22Rv1 (cell line): ENCODE results near the gene EPB41L4B.

Source experiments
- ZFX ChIP-seq: fragments of 450-650 bp; IDR thresholded peaks from 2 replicates; pipeline ENCODE4 v1.6.1; 2017; ENCODE audit warnings: antibody characterized with exemption, borderline replicate concordance
- TF ChIP-seq, protein P1 (sequence below): fragments of 450-650 bp; IDR thresholded peaks from 2 replicates; pipeline ENCODE4 v1.5.1; 2017; ENCODE audit warnings: mild to moderate bottlenecking

DNA sequence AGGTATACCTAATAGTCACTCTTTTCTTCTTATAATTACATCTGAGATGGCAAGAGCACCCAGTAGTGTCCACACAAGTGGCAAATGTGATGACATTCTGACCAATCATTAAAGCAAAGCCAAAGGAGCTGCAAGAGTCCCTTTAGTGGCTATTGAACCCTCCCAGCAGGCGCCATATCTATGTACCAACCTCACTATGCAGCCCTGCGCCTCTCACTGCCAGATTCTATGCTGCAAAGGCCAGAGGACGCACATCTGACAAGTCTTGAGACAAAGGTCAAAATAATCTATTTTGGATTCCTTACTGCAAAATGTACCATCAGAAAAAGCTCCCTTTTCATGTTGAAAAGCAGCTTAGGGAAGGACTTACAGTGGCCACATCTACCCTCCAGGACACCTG lies 47.0 kb downstream of the EPB41L4B start:
- TF ChIP-seq, protein P1, sequence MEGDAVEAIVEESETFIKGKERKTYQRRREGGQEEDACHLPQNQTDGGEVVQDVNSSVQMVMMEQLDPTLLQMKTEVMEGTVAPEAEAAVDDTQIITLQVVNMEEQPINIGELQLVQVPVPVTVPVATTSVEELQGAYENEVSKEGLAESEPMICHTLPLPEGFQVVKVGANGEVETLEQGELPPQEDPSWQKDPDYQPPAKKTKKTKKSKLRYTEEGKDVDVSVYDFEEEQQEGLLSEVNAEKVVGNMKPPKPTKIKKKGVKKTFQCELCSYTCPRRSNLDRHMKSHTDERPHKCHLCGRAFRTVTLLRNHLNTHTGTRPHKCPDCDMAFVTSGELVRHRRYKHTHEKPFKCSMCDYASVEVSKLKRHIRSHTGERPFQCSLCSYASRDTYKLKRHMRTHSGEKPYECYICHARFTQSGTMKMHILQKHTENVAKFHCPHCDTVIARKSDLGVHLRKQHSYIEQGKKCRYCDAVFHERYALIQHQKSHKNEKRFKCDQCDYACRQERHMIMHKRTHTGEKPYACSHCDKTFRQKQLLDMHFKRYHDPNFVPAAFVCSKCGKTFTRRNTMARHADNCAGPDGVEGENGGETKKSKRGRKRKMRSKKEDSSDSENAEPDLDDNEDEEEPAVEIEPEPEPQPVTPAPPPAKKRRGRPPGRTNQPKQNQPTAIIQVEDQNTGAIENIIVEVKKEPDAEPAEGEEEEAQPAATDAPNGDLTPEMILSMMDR: no peak
- TF ChIP-seq ZFX: no peak
